ENCODE data around the gene GRK4. TPM values are rescaled to one million over a fixed set of nuclear protein-coding genes. Genes with fewer than 3 reads are reported as not detected.
A peak's percentile ranks its signal among the peaks of the same experiment; 100 is the strongest.

The GRK4 gene
- total RNA-seq, 1 experiment from 2014 or later, result 2.5 TPM

DNA sequence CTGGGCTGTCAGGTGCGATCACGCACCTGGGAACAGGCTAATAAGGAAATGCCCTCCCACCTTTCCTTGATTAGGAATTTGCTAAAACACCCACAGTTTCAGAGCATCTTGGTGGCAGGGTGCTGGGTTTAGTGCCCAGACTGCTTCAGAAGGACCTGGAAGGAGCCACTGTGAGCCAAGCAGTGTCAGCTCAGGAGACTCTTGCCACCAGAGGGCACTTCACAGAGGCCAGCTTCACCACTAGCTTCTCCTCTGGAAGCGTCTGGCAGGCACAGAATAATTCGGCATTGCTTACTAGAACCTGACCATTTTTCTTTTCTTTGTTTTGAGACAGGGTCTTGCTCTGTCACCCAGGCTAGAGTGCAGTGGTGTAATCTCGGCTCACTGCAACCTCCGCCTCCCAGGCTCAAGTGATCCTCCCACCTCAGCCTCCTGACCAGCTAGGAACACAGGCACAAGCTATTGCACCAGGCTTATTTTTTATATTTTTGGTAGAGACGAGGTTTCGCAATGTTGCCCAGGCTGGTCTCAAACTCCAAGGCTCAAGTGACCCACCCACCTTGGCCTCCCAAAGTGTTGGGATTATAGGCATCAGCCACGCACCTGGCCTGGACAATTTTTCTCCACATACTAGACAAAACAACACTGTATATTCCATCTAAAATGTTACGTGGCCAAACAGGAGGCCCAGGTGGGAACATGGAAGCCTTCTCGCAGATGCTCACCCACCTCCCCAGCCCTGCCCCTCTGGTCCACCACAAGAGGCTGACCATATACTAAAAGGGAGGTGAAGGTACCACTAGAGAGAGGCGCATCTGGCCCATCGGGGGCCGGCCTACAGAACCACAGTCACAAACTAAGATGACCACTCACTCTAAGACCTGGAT is 14.2 kb upstream of the GRK4 start:
- no peaks in the 10 kb centered on the region for H3K27me3 ChIP-seq (ENCODE audit: control insufficient read depth, insufficient read depth, low read length)
- H3K27ac ChIP-seq (ENCODE audit: low read length), result no peak overlapping the region
- H3K9me3 ChIP-seq (ENCODE audit: control insufficient read depth, insufficient read depth, low read depth, low read length), result no peaks in the 10 kb centered on the region
- H3K4me3 ChIP-seq (ENCODE audit: low read depth in 2 of 2, low read length in 2 of 2), result no peak overlapping the region
- H3K36me3 ChIP-seq (ENCODE audit: control insufficient read depth, insufficient read depth, low read length), result peaks cover 17% of the 10 kb centered on the region
- intact Hi-C loops (cut with micrococcal nuclease; ENCODE audit: unreplicated experiment) (no loop called here), in situ Hi-C loops (cut with HindIII; ENCODE audit: low pct_unique_long_range_greater_than_20kb, low sequenced_read_pairs) (no loop called here)
- no TSS peak for BruUV-seq (replicated peaks)
- TF ChIP-seq TCF7L2 (IDR thresholded peaks at IDR 0.05; ENCODE audit: low read depth, low read length) (no peak), POLR2AphosphoS5 (IDR thresholded peaks at IDR 0.05; ENCODE audit: low read depth, low read length) (no peak), SIN3A (IDR thresholded peaks at IDR 0.05; ENCODE audit: borderline replicate concordance, insufficient read depth, low read depth, low read length) (no peak), CTCF (IDR thresholded peaks at IDR 0.05) (no peak)
- TF ChIP-seq, protein P1, sequence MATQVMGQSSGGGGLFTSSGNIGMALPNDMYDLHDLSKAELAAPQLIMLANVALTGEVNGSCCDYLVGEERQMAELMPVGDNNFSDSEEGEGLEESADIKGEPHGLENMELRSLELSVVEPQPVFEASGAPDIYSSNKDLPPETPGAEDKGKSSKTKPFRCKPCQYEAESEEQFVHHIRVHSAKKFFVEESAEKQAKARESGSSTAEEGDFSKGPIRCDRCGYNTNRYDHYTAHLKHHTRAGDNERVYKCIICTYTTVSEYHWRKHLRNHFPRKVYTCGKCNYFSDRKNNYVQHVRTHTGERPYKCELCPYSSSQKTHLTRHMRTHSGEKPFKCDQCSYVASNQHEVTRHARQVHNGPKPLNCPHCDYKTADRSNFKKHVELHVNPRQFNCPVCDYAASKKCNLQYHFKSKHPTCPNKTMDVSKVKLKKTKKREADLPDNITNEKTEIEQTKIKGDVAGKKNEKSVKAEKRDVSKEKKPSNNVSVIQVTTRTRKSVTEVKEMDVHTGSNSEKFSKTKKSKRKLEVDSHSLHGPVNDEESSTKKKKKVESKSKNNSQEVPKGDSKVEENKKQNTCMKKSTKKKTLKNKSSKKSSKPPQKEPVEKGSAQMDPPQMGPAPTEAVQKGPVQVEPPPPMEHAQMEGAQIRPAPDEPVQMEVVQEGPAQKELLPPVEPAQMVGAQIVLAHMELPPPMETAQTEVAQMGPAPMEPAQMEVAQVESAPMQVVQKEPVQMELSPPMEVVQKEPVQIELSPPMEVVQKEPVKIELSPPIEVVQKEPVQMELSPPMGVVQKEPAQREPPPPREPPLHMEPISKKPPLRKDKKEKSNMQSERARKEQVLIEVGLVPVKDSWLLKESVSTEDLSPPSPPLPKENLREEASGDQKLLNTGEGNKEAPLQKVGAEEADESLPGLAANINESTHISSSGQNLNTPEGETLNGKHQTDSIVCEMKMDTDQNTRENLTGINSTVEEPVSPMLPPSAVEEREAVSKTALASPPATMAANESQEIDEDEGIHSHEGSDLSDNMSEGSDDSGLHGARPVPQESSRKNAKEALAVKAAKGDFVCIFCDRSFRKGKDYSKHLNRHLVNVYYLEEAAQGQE (IDR thresholded peaks at IDR 0.05; ENCODE audit: insufficient read depth in 1 of 2, low read depth in 2 of 2, low read length in 1 of 2), result no peak
- ATAC-seq (peak; percentile 88), DNase-seq (ENCODE audit: low read depth, low spot score) (no peak)
- ChIA-PET POLR2A (no interaction called here), CTCF (interaction anchor here (0.6 to 1.0 kb wide), 2 partner anchors 89 to 136 kb away, joined by 6 to 8 read pairs; no protein-coding TSS in a partner anchor)
- H3K4me1 ChIP-seq (ENCODE audit: control insufficient read depth, insufficient read depth, low read length), result no peaks in the 10 kb centered on the region

DNA sequence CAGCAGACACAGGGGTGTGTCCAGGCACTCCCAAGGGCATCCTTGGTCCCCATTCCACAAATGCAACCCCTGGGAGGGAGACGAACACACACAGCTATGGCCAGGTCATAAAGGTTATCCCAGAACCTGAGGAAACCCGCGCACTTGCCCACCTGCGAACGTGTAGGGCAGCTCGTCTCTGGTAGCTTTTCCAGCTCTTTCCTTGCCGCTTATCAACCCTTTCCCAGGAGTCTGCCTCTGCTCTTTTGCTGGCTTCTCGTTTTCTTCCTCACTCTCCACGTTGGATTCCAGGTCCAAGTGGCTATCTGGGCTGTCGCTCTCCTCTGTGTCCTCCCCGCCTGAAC is 13.6 kb upstream of the GRK4 start:
- TF ChIP-seq SIN3A (IDR thresholded peaks at IDR 0.05; ENCODE audit: borderline replicate concordance, insufficient read depth, low read depth, low read length) (no peak), TCF7L2 (IDR thresholded peaks at IDR 0.05; ENCODE audit: low read depth, low read length) (no peak), POLR2AphosphoS5 (IDR thresholded peaks at IDR 0.05; ENCODE audit: low read depth, low read length) (no peak), CTCF (IDR thresholded peaks at IDR 0.05) (no peak)
- TF ChIP-seq, protein P1 (IDR thresholded peaks at IDR 0.05; ENCODE audit: insufficient read depth in 1 of 2, low read depth in 2 of 2, low read length in 1 of 2), result no peak
- no peak for DNase-seq (ENCODE audit: low read depth, low spot score)
- ChIA-PET CTCF (interaction anchor here (1.0 kb wide), 1 partner anchor 88 kb away, joined by 8 read pairs; no protein-coding TSS in a partner anchor), POLR2A (no interaction called here)
- intact Hi-C loops (cut with micrococcal nuclease; ENCODE audit: unreplicated experiment) (no loop called here), in situ Hi-C loops (cut with HindIII; ENCODE audit: low pct_unique_long_range_greater_than_20kb, low sequenced_read_pairs) (no loop called here)
- Histone ChIP-seq H3K4me3 (ENCODE audit: low read depth in 2 of 2, low read length in 2 of 2) (no peak overlapping the region), H3K36me3 (ENCODE audit: control insufficient read depth, insufficient read depth, low read length) (peaks cover 14% of the 10 kb centered on the region), H3K27me3 (ENCODE audit: control insufficient read depth, insufficient read depth, low read length) (no peaks in the 10 kb centered on the region), H3K9me3 (ENCODE audit: control insufficient read depth, insufficient read depth, low read depth, low read length) (no peaks in the 10 kb centered on the region), H3K4me1 (ENCODE audit: control insufficient read depth, insufficient read depth, low read length) (no peaks in the 10 kb centered on the region), H3K27ac (ENCODE audit: low read length) (no peak overlapping the region)
- no peak for ATAC-seq
- no TSS peak for BruUV-seq (replicated peaks)
